H1 (cell line): ENCODE measurements around the gene MYOZ2. TPM values are rescaled to one million over a fixed set of nuclear protein-coding genes. Genes with fewer than 3 reads are reported as not detected.

Experiments used
- CTCF ChIA-PET: fragments of 300-600 bp; sonication (Branson Sonifier 250); formaldehyde crosslinking; loops from one replicate; lab custom pipeline; 2021; ENCODE audit not compliant: partially characterized antibody; lab: Charles Lee
- POLR2A ChIA-PET: fragments of 300-600 bp; sonication (Branson Sonifier 250); formaldehyde crosslinking; loops from one replicate; lab custom pipeline; 2021; ENCODE audit warnings: inconsistent platforms; ENCODE audit not compliant: partially characterized antibody; lab: Charles Lee
- DNase-seq, 2 experiments: peaks; one replicate each; pipeline versions ENCODE4 v3.0.0 to v3.0.0-alpha.2; 2010 to 2022; ENCODE audit warnings: low spot score in 2 of 2, low read depth in 1 of 2, mixed read lengths in 1 of 2
- FAIRE-seq: peaks from 2 replicates; lab custom pipeline; 2011; peaks lifted over from hg19 to GRCh38; lab: Jason Lieb, UNC
- H2AFZ ChIP-seq: 2 replicates; pipeline ENCODE4 v1.8.1; 2012; ENCODE audit warnings: low read length, inconsistent platforms
- H2AK5ac ChIP-seq: 2 replicates; pipeline ENCODE4 v1.6.1; 2013; ENCODE audit warnings: low read depth, low read length
- H2BK120ac ChIP-seq: replicated peaks from 2 replicates; pipeline ENCODE3; 2013; ENCODE audit warnings: low read depth, low read length, inconsistent platforms
- H2BK12ac ChIP-seq: 2 replicates; pipeline ENCODE4 v1.6.1; 2013; ENCODE audit warnings: low read depth, low read length
- H2BK15ac ChIP-seq: 2 replicates; pipeline ENCODE4 v1.6.1; 2013; ENCODE audit warnings: low read length
- H2BK20ac ChIP-seq: 2 replicates; pipeline ENCODE4 v1.6.1; 2013; ENCODE audit warnings: low read length
- H2BK5ac ChIP-seq: 2 replicates; pipeline ENCODE4 v1.6.1; 2013; ENCODE audit warnings: low read depth, low read length
- H3K14ac ChIP-seq: 2 replicates; pipeline ENCODE4 v1.6.1; 2013; ENCODE audit warnings: inconsistent platforms; ENCODE audit not compliant: insufficient read length
- H3K18ac ChIP-seq: 2 replicates; pipeline ENCODE4 v1.6.1; 2013; ENCODE audit warnings: low read length; ENCODE audit errors: extremely low read depth
- H3K23ac ChIP-seq: 2 replicates; pipeline ENCODE4 v1.6.1; 2013; ENCODE audit warnings: inconsistent platforms; ENCODE audit not compliant: insufficient read length
- H3K23me2 ChIP-seq: 2 replicates; pipeline ENCODE4 v1.6.1; 2013; ENCODE audit warnings: low read depth, low read length
- H3K27ac ChIP-seq: 2 replicates; pipeline ENCODE4 v1.6.1; 2011; ENCODE audit warnings: low read depth, low read length, inconsistent platforms
- H3K27me3 ChIP-seq, 4 experiments: replicated peaks in 1 of 4; 1 replicate in 1 of 4; 2 replicates in 3 of 4; pipeline versions ENCODE4 v1.6.1 to v1.8.1; 2011 to 2013; ENCODE audit warnings: low read length in 3 of 4, mild to moderate bottlenecking in 3 of 4, inconsistent platforms in 2 of 4, mixed read lengths in 2 of 4, moderate library complexity in 1 of 4; ENCODE audit not compliant: control insufficient read depth in 3 of 4, insufficient read depth in 3 of 4; ENCODE audit errors: extremely low read depth in 1 of 4
- H3K36me3 ChIP-seq, 4 experiments: 2 replicates each; pipeline versions ENCODE4 v1.6.1 to v1.8.1; 2011 to 2013; ENCODE audit warnings: mild to moderate bottlenecking in 4 of 4, low read length in 3 of 4, moderate library complexity in 2 of 4, control low read depth in 1 of 4, inconsistent platforms in 1 of 4; ENCODE audit not compliant: insufficient read depth in 4 of 4, control insufficient read depth in 2 of 4
- H3K4ac ChIP-seq: replicated peaks from 2 replicates; pipeline ENCODE3; 2013; ENCODE audit warnings: low read length, low read depth, mixed read lengths, inconsistent platforms; ENCODE audit not compliant: insufficient read length
- H3K4me1 ChIP-seq, 4 experiments: replicated peaks in 1 of 4; 1 replicate in 1 of 4; 2 replicates in 3 of 4; pipeline versions ENCODE4 v1.6.1 to v1.8.1; 2011 to 2013; ENCODE audit warnings: low read length in 3 of 4, inconsistent platforms in 2 of 4, mixed read lengths in 1 of 4; ENCODE audit not compliant: insufficient read depth in 4 of 4, control insufficient read depth in 3 of 4
- H3K4me2 ChIP-seq, 2 experiments: 2 replicates each; pipeline versions ENCODE4 v1.6.1 to v1.8.1; 2011 to 2013; ENCODE audit warnings: low read depth in 2 of 2, low read length in 2 of 2, control low read depth in 1 of 2, inconsistent platforms in 1 of 2, mild to moderate bottlenecking in 1 of 2; ENCODE audit not compliant: insufficient read depth in 1 of 2
- H3K4me3 ChIP-seq, 4 experiments: fragments of 200-600, 300-600 bp in 1 of 4; sonication (generic), shearing (Covaris generic), sonication (Bioruptor Twin) in 1 of 4; 2 replicates each; pipeline versions ENCODE4 v1.5.1 to v1.8.1; 2011 to 2016; ENCODE audit warnings: low read length in 4 of 4, low read depth in 3 of 4, control low read depth in 2 of 4, inconsistent platforms in 2 of 4, mild to moderate bottlenecking in 2 of 4, mixed read lengths in 1 of 4, moderate library complexity in 1 of 4; ENCODE audit not compliant: insufficient read depth in 2 of 4; ENCODE audit errors: extremely low read depth in 1 of 4
- H3K56ac ChIP-seq: replicated peaks from 2 replicates; pipeline ENCODE3; 2013; ENCODE audit warnings: low read depth, mild to moderate bottlenecking, mixed read lengths, low read length, inconsistent platforms; ENCODE audit not compliant: insufficient read length
- H3K79me1 ChIP-seq: 2 replicates; pipeline ENCODE4 v1.6.1; 2013; ENCODE audit warnings: low read depth, low read length, control low read depth
- H3K79me2 ChIP-seq, 2 experiments: 2 replicates each; pipeline versions ENCODE4 v1.6.1 to v1.8.1; 2012 to 2013; ENCODE audit warnings: low read length in 2 of 2, mild to moderate bottlenecking in 2 of 2, inconsistent platforms in 1 of 2; ENCODE audit not compliant: insufficient read depth in 2 of 2, control insufficient read depth in 1 of 2
- H3K9ac ChIP-seq, 4 experiments: replicated peaks in 1 of 4; 1 replicate in 1 of 4; 2 replicates in 3 of 4; pipeline versions ENCODE4 v1.6.1 to v1.8.1; 2011 to 2013; ENCODE audit warnings: low read depth in 3 of 4, low read length in 3 of 4, control low read depth in 2 of 4, mild to moderate bottlenecking in 2 of 4, moderate library complexity in 2 of 4, inconsistent platforms in 1 of 4; ENCODE audit errors: extremely low read depth in 1 of 4
- H3K9me3 ChIP-seq, 2 experiments: 2 replicates each; pipeline versions ENCODE4 v1.6.1 to v1.8.1; 2012 to 2013; ENCODE audit warnings: mild to moderate bottlenecking in 2 of 2, moderate library complexity in 2 of 2, control low read depth in 1 of 2, inconsistent platforms in 1 of 2, low read depth in 1 of 2, low read length in 1 of 2, mixed read lengths in 1 of 2; ENCODE audit not compliant: insufficient read depth in 2 of 2
- H4K20me1 ChIP-seq, 2 experiments: replicated peaks in 1 of 2; 2 replicates each; pipeline versions ENCODE3 to v1.8.1; 2011 to 2013; ENCODE audit warnings: inconsistent platforms in 2 of 2, low read length in 2 of 2, mild to moderate bottlenecking in 1 of 2; ENCODE audit not compliant: insufficient read depth in 2 of 2, control insufficient read depth in 1 of 2
- H4K5ac ChIP-seq: 2 replicates; pipeline ENCODE4 v1.6.1; 2013; ENCODE audit warnings: low read length, low read depth, mixed read lengths, inconsistent platforms; ENCODE audit not compliant: insufficient read length
- H4K8ac ChIP-seq: 2 replicates; pipeline ENCODE4 v1.8.0; 2013; ENCODE audit warnings: mild to moderate bottlenecking, moderate library complexity, low read length, inconsistent platforms; ENCODE audit not compliant: insufficient read depth; ENCODE audit errors: extremely low read depth
- H4K91ac ChIP-seq: replicated peaks from 2 replicates; pipeline ENCODE3; 2013; ENCODE audit warnings: low read length, mixed read lengths, inconsistent platforms; ENCODE audit not compliant: insufficient read length
- CBX5 ChIP-seq: fragments of 300-800, 300-1000 bp; sonication (generic); IDR thresholded peaks from 2 replicates; pipeline ENCODE4 v1.7.1; 2016; ENCODE audit warnings: antibody characterized with exemption, low read length, low read depth
- CHD1 ChIP-seq: IDR thresholded peaks from 2 replicates; pipeline ENCODE4 v1.6.1; 2012; ENCODE audit warnings: low read depth, low read length, improper control_type of control experiment
- CTCF ChIP-seq, 3 experiments: IDR thresholded peaks; 1 replicate in 2 of 3; 2 replicates in 1 of 3; pipeline versions ENCODE4 v1.5.1 to v1.6.1; 2011; ENCODE audit warnings: low read length in 3 of 3, mild to moderate bottlenecking in 3 of 3, inconsistent platforms in 2 of 3, low read depth in 1 of 3, moderate library complexity in 1 of 3; ENCODE audit not compliant: insufficient read depth in 1 of 3; ENCODE audit errors: control extremely low read depth in 1 of 3
- FOSL1 ChIP-seq: IDR thresholded peaks from 2 replicates; pipeline ENCODE4 v1.6.1; 2011; ENCODE audit warnings: mild to moderate bottlenecking, low read depth, low read length, moderate library complexity; ENCODE audit not compliant: insufficient read depth
- MAFK ChIP-seq: IDR thresholded peaks from 2 replicates; pipeline ENCODE4 v1.6.1; 2012; ENCODE audit warnings: low read depth, mild to moderate bottlenecking, improper control_type of control experiment, low read length
- RFX5 ChIP-seq: IDR thresholded peaks from 2 replicates; pipeline ENCODE4 v1.6.1; 2011; ENCODE audit warnings: low read depth, low read length, improper control_type of control experiment, borderline replicate concordance
- SP1 ChIP-seq: IDR thresholded peaks from 2 replicates; pipeline ENCODE4 v1.6.1; 2011; ENCODE audit warnings: low read depth, low read length
- SP2 ChIP-seq: IDR thresholded peaks from 2 replicates; pipeline ENCODE4 v1.6.1; 2012; ENCODE audit warnings: mild to moderate bottlenecking, low read length, inconsistent platforms
- TCF12 ChIP-seq: IDR thresholded peaks from 2 replicates; pipeline ENCODE4 v1.6.1; 2011; ENCODE audit warnings: low read depth, mild to moderate bottlenecking, low read length
- ZNF274 ChIP-seq: IDR thresholded peaks from 2 replicates; pipeline ENCODE4 v1.7.0; 2012; ENCODE audit warnings: low read length, borderline replicate concordance; ENCODE audit errors: extremely low read depth
- WGBS, 2 experiments: shearing (Covaris generic) in 1 of 2; methylation state at CpG; one replicate each; pipeline versions ENCODE4 v1.1.6 to v1.1.7; 2013 to 2015; ENCODE audit warnings: low lambda C conversion rate in 2 of 2, mixed read lengths in 2 of 2, inconsistent platforms in 1 of 2, low coverage in 1 of 2, missing lambda C conversion rate in 1 of 2; ENCODE audit not compliant: insufficient replicate concordance in 2 of 2, insufficient coverage in 1 of 2, insufficient read length in 1 of 2; ENCODE audit errors: extremely low coverage in 1 of 2, missing lambda C conversion rate in 1 of 2; 5-methylcytosine and 5-hydroxymethylcytosine counted together
- polyA plus RNA-seq, 7 experiments: library from polyadenylated mRNA; depleted of rRNA in 3 of 7; stranded (reverse) in 5 of 7; unstranded in 2 of 7; fragments of >200 nt in 5 of 7; fragments of 200-250 nt in 2 of 7; gene quantifications; 1 replicate in 5 of 7; 2 replicates in 1 of 7; 4 replicates in 1 of 7; pipeline versions ENCODE4 v1.2.1 to v1.2.3, GENCODE V29; 2011 to 2013; ENCODE audit warnings: missing spikeins in 2 of 7, mixed read lengths in 2 of 7
- total RNA-seq: library from RNA; stranded (reverse); fragmentation: NEBNext Ultra II Directional; extraction: Animal tissue kit (Norgen Biotek cat#: 25700); gene quantifications from 2 replicates; pipeline ENCODE4 v1.2.1, GENCODE V29; 2021

Gene MYOZ2
- total and polyA plus RNA-seq, 2 of the 8 experiments (the other 6 are each of a cell fraction or from before 2014, with no cell fraction given): not detected

- no peak for DNase-seq
- H2AFZ ChIP-seq: peak overlapping the region; percentile 76
- H2AK5ac ChIP-seq: no peak overlapping the region
- no peak overlapping the region for H3K27ac ChIP-seq
- no peak overlapping the region for H4K8ac ChIP-seq
- TF ChIP-seq RFX5 (no peak), ZNF274 (no peak), FOSL1 (no peak), CBX5 (no peak), SP1 (no peak), TCF12 (no peak), SP2 (no peak), MAFK (no peak), CTCF (IDR thresholded peaks at IDR 0.05; ENCODE audit: control extremely low read depth in 1 of 3, insufficient read depth in 1 of 3, low read depth in 1 of 3, low read length in 3 of 3) (no peak), CHD1 (no peak)
- no peak overlapping the region for H3K9ac ChIP-seq
- CTCF ChIA-PET: interaction anchor here (0.6 to 1.0 kb wide), 3 partner anchors 132 to 291 kb away, joined by 3 read pairs; no protein-coding TSS in a partner anchor
- no peak overlapping the region for H2BK15ac ChIP-seq
- POLR2A ChIA-PET: no interaction called here
- no peak overlapping the region for H2BK120ac ChIP-seq
- no peaks in the 10 kb centered on the region for H3K4me1 ChIP-seq
- H3K79me2 ChIP-seq: no peaks in the 10 kb centered on the region
- H4K91ac ChIP-seq: no peak overlapping the region
- H4K20me1 ChIP-seq: no peaks in the 10 kb centered on the region
- H3K9me3 ChIP-seq: 0 out of 4 replicates have a peak, but pooled peaks cover 0 to 3% of the 10 kb centered on the region in 2 experiments
- no peak overlapping the region for H2BK20ac ChIP-seq
- H3K4me2 ChIP-seq: no peak overlapping the region
- no peaks in the 10 kb centered on the region for H3K36me3 ChIP-seq
- no peak overlapping the region for H3K4me3 ChIP-seq
- no peak overlapping the region for H2BK5ac ChIP-seq
- no peak overlapping the region for H4K5ac ChIP-seq
- H3K79me1 ChIP-seq: no peaks in the 10 kb centered on the region
- H3K23ac ChIP-seq: no peak overlapping the region
- H2BK12ac ChIP-seq: no peak overlapping the region
- no peak overlapping the region for H3K18ac ChIP-seq
- 88% methylated on average over 7 of the region's 7 CpGs; no CpG with 5 or more reads in 1 of the 2 experiments for WGBS, 2 experiments
- no peak overlapping the region for H3K14ac ChIP-seq
- FAIRE-seq: no peak
- H3K4ac ChIP-seq: no peak overlapping the region
- H3K27me3 ChIP-seq: no peaks in the 10 kb centered on the region
- H3K56ac ChIP-seq: no peak overlapping the region
- H3K23me2 ChIP-seq: no peaks in the 10 kb centered on the region
Measured at GRCh38 chr4:119172223-119172622, 36.6 kb downstream of the MYOZ2 start.
